Endothelial cell of umbilical vein (primary cell): ENCODE results near the gene OCA2. TPM values are rescaled to one million over a fixed set of nuclear protein-coding genes. Genes with fewer than 3 reads are reported as not detected.

Experiments used
- BruUV-seq: library from RNA; stranded (reverse); fragments of 400-500 nt; replicated peaks from 2 replicates; lab custom pipeline; 2021; lab: Mats Ljungman, UMichigan
- CTCF ChIA-PET: fragments of 300-600, 350-600 bp; sonication (Branson Sonifier 250); formaldehyde crosslinking; loops from one replicate; lab custom pipeline; 2021; ENCODE audit warnings: antibody characterized with exemption, inconsistent platforms; lab: Charles Lee
- POLR2A ChIA-PET: fragments of 300-600, 350-600 bp; sonication (Branson Sonifier 250); formaldehyde crosslinking; loops from one replicate; lab custom pipeline; 2021; ENCODE audit warnings: antibody characterized with exemption, inconsistent platforms; lab: Charles Lee
- DNase-seq: peaks from one replicate; pipeline ENCODE4 v3.0.0-alpha.2; 2011; ENCODE audit warnings: low read depth, low spot score
- FAIRE-seq: peaks from 2 replicates; lab custom pipeline; 2011; peaks lifted over from hg19 to GRCh38; lab: Jason Lieb, UNC
- H2AFZ ChIP-seq: 2 replicates; pipeline ENCODE4 v1.6.0; 2012; ENCODE audit warnings: low read depth, low read length, control low read depth, inconsistent platforms
- H3K27ac ChIP-seq: 2 replicates; pipeline ENCODE4 v1.5.1; 2011; ENCODE audit warnings: low read depth, mild to moderate bottlenecking, control low read depth, low read length, moderate library complexity; ENCODE audit not compliant: insufficient read depth
- H3K27me3 ChIP-seq, 2 experiments: 2 replicates each; pipeline versions ENCODE4 v1.6.0 to v1.6.1; 2011; ENCODE audit warnings: low read length in 2 of 2, mixed read lengths in 1 of 2; ENCODE audit not compliant: control insufficient read depth in 2 of 2, insufficient read depth in 2 of 2
- H3K36me3 ChIP-seq, 2 experiments: 2 replicates in 1 of 2; 3 replicates in 1 of 2; pipeline ENCODE4 v1.5.1; 2011; ENCODE audit warnings: low read length in 2 of 2, mild to moderate bottlenecking in 1 of 2, moderate library complexity in 1 of 2; ENCODE audit not compliant: control insufficient read depth in 2 of 2, insufficient read depth in 2 of 2; ENCODE audit errors: extremely low read depth in 1 of 2
- H3K4me1 ChIP-seq: 3 replicates; pipeline ENCODE4 v1.5.1; 2011; ENCODE audit warnings: mild to moderate bottlenecking, low read length; ENCODE audit not compliant: control insufficient read depth, insufficient read depth; ENCODE audit errors: extremely low read depth
- H3K4me2 ChIP-seq: 2 replicates; pipeline ENCODE4 v1.6.1; 2011; ENCODE audit warnings: low read length, control low read depth, mixed read lengths; ENCODE audit not compliant: insufficient read depth
- H3K4me3 ChIP-seq, 3 experiments: fragments of 200-600 bp in 1 of 3; sonication (generic), shearing (Covaris generic) in 1 of 3; replicated peaks in 1 of 3; 2 replicates each; pipeline ENCODE4 v1.5.1; 2011 to 2016; ENCODE audit warnings: control low read depth in 3 of 3, low read length in 3 of 3, mild to moderate bottlenecking in 2 of 3, inconsistent platforms in 1 of 3, low read depth in 1 of 3, moderate library complexity in 1 of 3; ENCODE audit not compliant: insufficient read depth in 1 of 3
- H3K79me2 ChIP-seq: 2 replicates; pipeline ENCODE4 v1.6.0; 2012; ENCODE audit warnings: low read length, inconsistent platforms; ENCODE audit not compliant: control insufficient read depth, insufficient read depth
- H3K9ac ChIP-seq: replicated peaks from 2 replicates; pipeline ENCODE3; 2011; ENCODE audit warnings: low read length, control low read depth; ENCODE audit not compliant: insufficient read depth; ENCODE audit errors: extremely low read depth
- H3K9me1 ChIP-seq: replicated peaks from 3 replicates; pipeline ENCODE4 v1.6.0; 2011; ENCODE audit warnings: mild to moderate bottlenecking, low read length; ENCODE audit not compliant: control insufficient read depth, insufficient read depth; ENCODE audit errors: extremely low read depth
- H3K9me3 ChIP-seq: replicated peaks from 2 replicates; pipeline ENCODE4 v1.5.1; 2012; ENCODE audit warnings: low read length, inconsistent platforms; ENCODE audit not compliant: control insufficient read depth, insufficient read depth
- H4K20me1 ChIP-seq: replicated peaks from 2 replicates; pipeline ENCODE3; 2011; ENCODE audit warnings: mild to moderate bottlenecking, low read length; ENCODE audit not compliant: control insufficient read depth, insufficient read depth; ENCODE audit errors: extremely low read depth
- EZH2 ChIP-seq: IDR thresholded peaks from 2 replicates; pipeline ENCODE4 v1.6.1; 2012; ENCODE audit warnings: borderline replicate concordance, low read depth, mild to moderate bottlenecking, moderate library complexity, low read length, inconsistent platforms; ENCODE audit not compliant: severe bottlenecking
- FOS ChIP-seq: IDR thresholded peaks from 2 replicates; pipeline ENCODE4 v1.6.1; 2011; ENCODE audit warnings: mild to moderate bottlenecking, low read length, moderate library complexity, borderline replicate concordance; ENCODE audit not compliant: insufficient read depth
- GATA2 ChIP-seq: IDR thresholded peaks from 2 replicates; pipeline ENCODE4 v1.7.0; 2011; ENCODE audit warnings: low read depth, mild to moderate bottlenecking, moderate library complexity, mixed read lengths, low read length; ENCODE audit not compliant: insufficient read length, insufficient read depth
- JUN ChIP-seq: IDR thresholded peaks from 2 replicates; pipeline ENCODE4 v1.6.1; 2011; ENCODE audit warnings: borderline replicate concordance, low read depth; ENCODE audit not compliant: insufficient read length, insufficient read depth
- MYC ChIP-seq: IDR thresholded peaks from one replicate; pipeline ENCODE4 v1.6.1; 2011; ENCODE audit warnings: mild to moderate bottlenecking, low read depth, low read length
- POLR2A ChIP-seq: IDR thresholded peaks from 2 replicates; pipeline ENCODE4 v1.6.1; 2012; ENCODE audit warnings: low read depth, mild to moderate bottlenecking, control low read depth, low read length
- POLR2AphosphoS5 ChIP-seq: IDR thresholded peaks from 2 replicates; pipeline ENCODE4 v1.6.1; 2012; ENCODE audit warnings: low read depth, mild to moderate bottlenecking, control low read depth, low read length, moderate library complexity; ENCODE audit not compliant: insufficient read depth
- dilution Hi-C: fragments of 300-500 bp; cut with MboI; formaldehyde crosslinking; loops from one replicate; pipeline ENCODE4 v1.15.0; 2019; ENCODE audit warnings: low sequenced_read_pairs; ENCODE audit not compliant: extremely low pct_ligation_motif_present
- intact Hi-C: fragments of 100-400 bp; cut with micrococcal nuclease; formaldehyde crosslinking; loops from one replicate; pipeline ENCODE4 v1.10.0; 2022
- polyA plus RNA-seq, 4 experiments: library from polyadenylated mRNA; depleted of rRNA in 3 of 4; stranded (reverse) in 3 of 4; unstranded in 1 of 4; fragments of >200 nt; gene quantifications; 2 replicates each; pipeline versions ENCODE4 v1.2.1 to v1.2.3, GENCODE V29; 2011 to 2012; ENCODE audit warnings: missing spikeins in 1 of 4
- total RNA-seq: library from RNA; stranded (reverse); gene quantifications from 2 replicates; pipeline ENCODE4 v1.2.3, GENCODE V29; 2021
- TF ChIP-seq, protein P1 (sequence below), 2 donors: IDR thresholded peaks; 1 replicate in 1 of 2; 2 replicates in 1 of 2; pipeline ENCODE4 v1.5.1; 2011; ENCODE audit warnings: low read length in 2 of 2, mild to moderate bottlenecking in 2 of 2, moderate library complexity in 2 of 2, control low read depth in 1 of 2, inconsistent platforms in 1 of 2, low read depth in 1 of 2; ENCODE audit not compliant: insufficient read depth in 1 of 2; ENCODE audit errors: extremely low read depth in 1 of 2
- TF ChIP-seq, protein P2 (sequence below): IDR thresholded peaks from 2 replicates; pipeline ENCODE4 v1.6.1; 2011; ENCODE audit not compliant: insufficient read depth, insufficient read length

Gene OCA2
- total and polyA plus RNA-seq, 2 donors (not counting 3 experiments of a cell fraction or from before 2014, with no cell fraction given): not detected

DNA sequence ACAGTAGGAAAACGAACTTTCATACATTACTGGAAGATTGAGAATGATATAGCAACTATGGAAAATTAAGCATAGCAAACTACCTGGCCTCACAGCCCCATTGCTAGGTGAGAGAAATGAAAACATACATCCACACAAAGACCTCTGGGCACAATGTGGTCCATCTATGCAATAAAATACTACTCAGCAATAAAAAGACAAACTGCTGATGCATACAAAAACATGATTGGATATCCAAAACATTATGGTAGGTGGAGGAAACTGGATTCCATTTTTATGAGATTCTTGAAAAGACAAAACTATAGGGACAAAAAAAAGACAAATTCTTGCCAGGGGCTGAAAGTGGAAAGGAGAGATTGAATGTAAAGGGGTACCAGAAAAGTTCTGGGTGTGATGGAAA lies 308.8 kb downstream of the OCA2 start:
- DNase-seq (no peak), FAIRE-seq (no peak)
- H2AFZ ChIP-seq: no peak overlapping the region
- CTCF ChIA-PET: no interaction called here
- H3K4me3 ChIP-seq: no peak overlapping the region
- BruUV-seq: no TSS peak
- TF ChIP-seq JUN: no peak
- no peak for TF ChIP-seq MYC
- TF ChIP-seq EZH2: no peak
- no peak for TF ChIP-seq POLR2AphosphoS5
- TF ChIP-seq, protein P1, sequence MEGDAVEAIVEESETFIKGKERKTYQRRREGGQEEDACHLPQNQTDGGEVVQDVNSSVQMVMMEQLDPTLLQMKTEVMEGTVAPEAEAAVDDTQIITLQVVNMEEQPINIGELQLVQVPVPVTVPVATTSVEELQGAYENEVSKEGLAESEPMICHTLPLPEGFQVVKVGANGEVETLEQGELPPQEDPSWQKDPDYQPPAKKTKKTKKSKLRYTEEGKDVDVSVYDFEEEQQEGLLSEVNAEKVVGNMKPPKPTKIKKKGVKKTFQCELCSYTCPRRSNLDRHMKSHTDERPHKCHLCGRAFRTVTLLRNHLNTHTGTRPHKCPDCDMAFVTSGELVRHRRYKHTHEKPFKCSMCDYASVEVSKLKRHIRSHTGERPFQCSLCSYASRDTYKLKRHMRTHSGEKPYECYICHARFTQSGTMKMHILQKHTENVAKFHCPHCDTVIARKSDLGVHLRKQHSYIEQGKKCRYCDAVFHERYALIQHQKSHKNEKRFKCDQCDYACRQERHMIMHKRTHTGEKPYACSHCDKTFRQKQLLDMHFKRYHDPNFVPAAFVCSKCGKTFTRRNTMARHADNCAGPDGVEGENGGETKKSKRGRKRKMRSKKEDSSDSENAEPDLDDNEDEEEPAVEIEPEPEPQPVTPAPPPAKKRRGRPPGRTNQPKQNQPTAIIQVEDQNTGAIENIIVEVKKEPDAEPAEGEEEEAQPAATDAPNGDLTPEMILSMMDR (IDR thresholded peaks at IDR 0.05; ENCODE audit: extremely low read depth in 1 of 2, insufficient read depth in 1 of 2, low read depth in 1 of 2, low read length in 2 of 2): no peak
- TF ChIP-seq POLR2A: no peak
- TF ChIP-seq, protein P2, sequence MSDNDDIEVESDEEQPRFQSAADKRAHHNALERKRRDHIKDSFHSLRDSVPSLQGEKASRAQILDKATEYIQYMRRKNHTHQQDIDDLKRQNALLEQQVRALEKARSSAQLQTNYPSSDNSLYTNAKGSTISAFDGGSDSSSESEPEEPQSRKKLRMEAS: no peak
- no peak for TF ChIP-seq FOS
- no peak for TF ChIP-seq GATA2
- H3K9me3 ChIP-seq: peaks cover under 1% of the 10 kb centered on the region
- no peaks in the 10 kb centered on the region for H3K4me1 ChIP-seq
- POLR2A ChIA-PET: no interaction called here
- dilution Hi-C loops (no loop called here), intact Hi-C loops (no loop called here)
- no peaks in the 10 kb centered on the region for H4K20me1 ChIP-seq
- no peaks in the 10 kb centered on the region for H3K9me1 ChIP-seq
- H3K9ac ChIP-seq: no peak overlapping the region
- no peaks in the 10 kb centered on the region for H3K27me3 ChIP-seq
- H3K27ac ChIP-seq: no peak overlapping the region
- H3K4me2 ChIP-seq: no peak overlapping the region
- no peaks in the 10 kb centered on the region for H3K36me3 ChIP-seq
- H3K79me2 ChIP-seq: no peaks in the 10 kb centered on the region
